Mesenchymal stem cell (in vitro differentiated cells and primary cell): Measurements from ENCODE around the gene NFATC3.
A peak's percentile ranks its signal among the peaks of the same experiment; 100 is the strongest.
"Not testable (repeated sequence)": the region's sequence is repeated elsewhere in the genome, so short reads cannot be mapped to it uniquely, and the experiment has no call there.

Experiments
- DNase-seq: peaks from one replicate; pipeline ENCODE4 v3.0.0-alpha.2; 2013
- H2AFZ ChIP-seq: one replicate; pipeline ENCODE4 v1.6.1; 2013; ENCODE audit warnings: low read depth, mild to moderate bottlenecking, control low read depth, inconsistent platforms, low read length, moderate library complexity
- H2AK5ac ChIP-seq: 2 replicates; pipeline ENCODE4 v1.6.1; 2013; ENCODE audit warnings: low read length, moderate library complexity, mild to moderate bottlenecking, inconsistent platforms; ENCODE audit not compliant: severe bottlenecking
- H2BK120ac ChIP-seq: one replicate; pipeline ENCODE4 v1.6.1; 2013; ENCODE audit warnings: low read depth, mild to moderate bottlenecking, inconsistent platforms, low read length, moderate library complexity
- H2BK12ac ChIP-seq, 2 experiments: one replicate each; pipeline ENCODE4 v1.6.1; 2013; ENCODE audit warnings: inconsistent platforms in 2 of 2, low read length in 2 of 2, mild to moderate bottlenecking in 2 of 2, moderate library complexity in 2 of 2, control low read depth in 1 of 2
- H2BK15ac ChIP-seq: one replicate; pipeline ENCODE4 v1.6.1; 2013; ENCODE audit warnings: mild to moderate bottlenecking, low read depth, inconsistent platforms; ENCODE audit not compliant: poor library complexity, severe bottlenecking
- H2BK5ac ChIP-seq: 2 replicates; pipeline ENCODE4 v1.6.1; 2013; ENCODE audit warnings: low read depth, mild to moderate bottlenecking, low read length, control low read depth, inconsistent platforms; ENCODE audit not compliant: poor library complexity, severe bottlenecking
- H3K14ac ChIP-seq, 2 experiments: one replicate each; pipeline ENCODE4 v1.6.1; 2013; ENCODE audit warnings: inconsistent platforms in 2 of 2, low read length in 2 of 2, control low read depth in 1 of 2, mild to moderate bottlenecking in 1 of 2, moderate library complexity in 1 of 2
- H3K18ac ChIP-seq, 2 experiments: one replicate each; pipeline ENCODE4 v1.6.1; 2013; ENCODE audit warnings: inconsistent platforms in 2 of 2, low read length in 2 of 2, control low read depth in 1 of 2, low read depth in 1 of 2, mild to moderate bottlenecking in 1 of 2
- H3K23ac ChIP-seq, 2 experiments: one replicate each; pipeline ENCODE4 v1.6.1; 2013; ENCODE audit warnings: inconsistent platforms in 2 of 2, low read length in 2 of 2, mild to moderate bottlenecking in 2 of 2, moderate library complexity in 2 of 2, control low read depth in 1 of 2
- H3K27ac ChIP-seq: 2 replicates; pipeline ENCODE4 v1.5.1; 2013; ENCODE audit warnings: mild to moderate bottlenecking, moderate library complexity, low read length, control low read depth, inconsistent platforms; ENCODE audit not compliant: poor library complexity, severe bottlenecking
- H3K27me3 ChIP-seq, 2 experiments: 2 replicates each; pipeline versions ENCODE4 v1.6.1 to v1.7.0; 2013; ENCODE audit warnings: low read length in 2 of 2, mild to moderate bottlenecking in 2 of 2, moderate library complexity in 2 of 2, control low read depth in 1 of 2, inconsistent platforms in 1 of 2; ENCODE audit not compliant: control insufficient read depth in 1 of 2, insufficient read depth in 1 of 2
- H3K36me3 ChIP-seq, 2 experiments: 2 replicates each; pipeline versions ENCODE4 v1.6.1 to v1.7.0; 2013; ENCODE audit warnings: low read length in 2 of 2, control low read depth in 1 of 2, inconsistent platforms in 1 of 2, low read depth in 1 of 2, mild to moderate bottlenecking in 1 of 2; ENCODE audit not compliant: insufficient read depth in 2 of 2, control insufficient read depth in 1 of 2
- H3K4ac ChIP-seq, 2 experiments: one replicate each; pipeline ENCODE4 v1.6.1; 2013; ENCODE audit warnings: inconsistent platforms in 2 of 2, low read length in 2 of 2, mild to moderate bottlenecking in 2 of 2, moderate library complexity in 2 of 2, control low read depth in 1 of 2, low read depth in 1 of 2
- H3K4me1 ChIP-seq: 2 replicates; pipeline ENCODE4 v1.6.1; 2013; ENCODE audit warnings: low read depth, low read length, control low read depth; ENCODE audit not compliant: control insufficient read depth, insufficient read depth
- H3K4me2 ChIP-seq: 2 replicates; pipeline ENCODE4 v1.6.1; 2013; ENCODE audit warnings: low read length, mild to moderate bottlenecking, inconsistent platforms; ENCODE audit not compliant: poor library complexity, severe bottlenecking
- H3K4me3 ChIP-seq, 2 experiments: 2 replicates each; pipeline versions ENCODE4 v1.5.1 to v1.7.0; 2013; ENCODE audit warnings: low read length in 2 of 2, mild to moderate bottlenecking in 2 of 2, control low read depth in 1 of 2, low read depth in 1 of 2; ENCODE audit not compliant: insufficient read depth in 1 of 2
- H3K79me1 ChIP-seq: replicated peaks from 2 replicates; pipeline ENCODE4 v1.6.1; 2013; ENCODE audit warnings: mild to moderate bottlenecking, control low read depth, low read length, inconsistent platforms; ENCODE audit not compliant: poor library complexity, severe bottlenecking
- H3K9ac ChIP-seq: 2 replicates; pipeline ENCODE4 v1.7.0; 2013; ENCODE audit warnings: mild to moderate bottlenecking, low read length, moderate library complexity
- H3K9me3 ChIP-seq: 2 replicates; pipeline ENCODE4 v1.7.0; 2013; ENCODE audit warnings: mild to moderate bottlenecking, low read length; ENCODE audit not compliant: control insufficient read depth
- H4K8ac ChIP-seq: one replicate; pipeline ENCODE4 v1.6.1; 2013; ENCODE audit warnings: inconsistent platforms, mild to moderate bottlenecking, low read length, moderate library complexity
- H4K91ac ChIP-seq: one replicate; pipeline ENCODE4 v1.6.1; 2013; ENCODE audit warnings: mild to moderate bottlenecking, low read length, inconsistent platforms
- WGBS: methylation state at CpG from one replicate; pipeline ENCODE4 v1.1.7; 2013; ENCODE audit warnings: mixed read lengths; 5-methylcytosine and 5-hydroxymethylcytosine counted together

The NFATC3 gene

GRCh38 chr16:68090130-68090529, 5.0 kb downstream of the NFATC3 start:
- Histone ChIP-seq H3K18ac (no peak overlapping the region), H3K14ac (no peak overlapping the region), H3K27ac (no peak overlapping the region), H3K4me1 (peaks cover 3% of the 10 kb centered on the region), H2BK5ac (no peak overlapping the region), H3K79me1 (peaks cover 5% of the 10 kb centered on the region), H3K27me3 (no peaks in the 10 kb centered on the region), H4K8ac (no peak overlapping the region), H2BK15ac (no peak overlapping the region), H2AFZ (no peak overlapping the region), H3K23ac (no peak overlapping the region), H2BK12ac (no peak overlapping the region), H3K4ac (no peak overlapping the region), H2AK5ac (no peak overlapping the region), H3K4me2 (no peak overlapping the region), H3K4me3 (no peak overlapping the region), H3K36me3 (no peaks in the 10 kb centered on the region), H3K9me3 (no peaks in the 10 kb centered on the region), H4K91ac (no peak overlapping the region), H3K9ac (peak overlapping the region; percentile 30), H2BK120ac (no peak overlapping the region)
- DNase-seq: no peak
- WGBS: no CpG with 5 or more reads among the region's 3 CpGs

DNA sequence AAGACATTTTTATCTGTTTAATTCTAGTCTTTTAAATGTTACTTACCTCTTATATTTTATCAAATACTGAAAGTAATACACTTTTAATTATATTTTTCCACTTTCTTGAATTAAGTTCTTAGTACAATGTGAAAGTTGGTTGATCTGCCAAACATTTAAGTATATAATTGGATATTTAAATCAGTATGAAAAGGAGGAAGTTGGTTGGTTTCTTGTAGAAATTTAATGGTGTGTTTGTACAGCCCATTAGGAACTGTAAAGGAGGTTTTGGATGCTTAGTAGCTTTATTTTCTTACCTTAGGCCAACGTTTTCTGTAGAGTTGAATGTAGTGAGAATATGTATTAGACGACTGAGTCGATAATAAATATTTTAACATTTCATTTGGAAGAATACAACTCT, 5.4 kb downstream of the NFATC3 start:
- Histone ChIP-seq H4K8ac (no peak overlapping the region), H2BK15ac (no peak overlapping the region), H4K91ac (no peak overlapping the region), H3K27ac (no peak overlapping the region), H3K4me3 (no peak overlapping the region), H3K4me1 (peaks cover 3% of the 10 kb centered on the region), H2BK120ac (no peak overlapping the region), H3K79me1 (peaks cover 8% of the 10 kb centered on the region), H3K18ac (no peak overlapping the region), H3K4me2 (no peak overlapping the region), H3K14ac (no peak overlapping the region), H3K23ac (no peak overlapping the region), H3K27me3 (no peaks in the 10 kb centered on the region), H2BK5ac (no peak overlapping the region), H3K9me3 (no peaks in the 10 kb centered on the region), H3K9ac (peak overlapping the region; percentile 30), H2BK12ac (no peak overlapping the region), H3K36me3 (no peaks in the 10 kb centered on the region), H2AFZ (no peak overlapping the region), H3K4ac (no peak overlapping the region), H2AK5ac (no peak overlapping the region)
- no CpG with 5 or more reads among the region's 3 CpGs for WGBS
- DNase-seq: no peak

DNA sequence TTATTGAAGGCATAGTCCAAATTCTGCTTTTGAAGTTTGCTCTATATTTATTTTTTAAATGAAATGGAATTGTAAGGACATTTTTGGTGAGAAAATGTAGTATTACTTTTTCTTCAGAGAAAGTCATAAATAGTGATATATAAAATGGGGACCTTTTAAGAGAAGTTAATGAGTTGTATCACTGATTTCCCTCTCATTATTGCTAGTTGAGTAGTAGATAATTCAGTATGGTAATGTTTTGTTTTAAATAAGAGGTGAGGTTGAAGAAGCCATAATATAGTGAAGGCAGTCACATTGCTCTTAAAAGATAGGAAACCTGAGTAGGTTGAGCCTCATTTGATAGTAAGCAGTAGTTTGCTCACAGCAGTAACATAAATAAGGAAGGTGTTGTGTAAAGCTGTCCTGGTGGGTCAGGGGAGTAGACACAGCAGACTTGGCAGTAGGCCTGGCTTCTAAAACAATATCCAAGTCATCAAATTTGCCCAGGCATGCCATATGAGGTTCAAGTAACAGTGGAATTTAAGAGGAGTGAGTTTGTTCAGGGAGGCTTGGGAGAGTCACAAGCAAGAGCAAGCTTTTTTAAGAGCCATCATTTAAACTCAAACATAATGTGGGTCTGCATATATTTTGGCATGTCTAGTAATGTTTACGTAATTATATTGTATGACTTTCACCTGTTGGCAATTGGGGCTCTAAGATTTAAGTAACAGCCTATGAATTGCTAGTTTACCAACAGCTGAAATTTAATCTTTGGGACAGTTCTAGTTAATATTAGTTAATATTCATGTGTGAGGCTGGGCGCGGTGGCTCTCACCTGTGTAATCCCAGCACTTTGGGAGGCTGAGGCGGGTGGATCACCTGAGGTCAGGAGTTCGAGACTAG, 6.5 kb downstream of the NFATC3 start:
- H3K4ac ChIP-seq: no peak overlapping the region
- H3K18ac ChIP-seq: no peak overlapping the region
- peak; percentile 41 for DNase-seq
- H2BK15ac ChIP-seq: no peak overlapping the region
- H4K8ac ChIP-seq: no peak overlapping the region
- peaks cover 11% of the 10 kb centered on the region for H3K79me1 ChIP-seq
- no peak overlapping the region for H2BK5ac ChIP-seq
- H3K9ac ChIP-seq: peak overlapping the region; percentile 25
- H3K14ac ChIP-seq: no peak overlapping the region
- peak overlapping the region; percentile 71 for H3K27ac ChIP-seq
- H4K91ac ChIP-seq: no peak overlapping the region
- no peak overlapping the region for H3K23ac ChIP-seq
- no peak overlapping the region for H2AK5ac ChIP-seq
- no peaks in the 10 kb centered on the region for H3K27me3 ChIP-seq
- H2BK120ac ChIP-seq: no peak overlapping the region
- no peak overlapping the region for H2BK12ac ChIP-seq
- WGBS: 97% methylated on average over 4 of the region's 5 CpGs
- H3K36me3 ChIP-seq: no peaks in the 10 kb centered on the region
- H2AFZ ChIP-seq: no peak overlapping the region
- no peak overlapping the region for H3K4me3 ChIP-seq
- H3K4me2 ChIP-seq: no peak overlapping the region
- peaks cover 3% of the 10 kb centered on the region for H3K4me1 ChIP-seq
- H3K9me3 ChIP-seq: no peaks in the 10 kb centered on the region

DNA sequence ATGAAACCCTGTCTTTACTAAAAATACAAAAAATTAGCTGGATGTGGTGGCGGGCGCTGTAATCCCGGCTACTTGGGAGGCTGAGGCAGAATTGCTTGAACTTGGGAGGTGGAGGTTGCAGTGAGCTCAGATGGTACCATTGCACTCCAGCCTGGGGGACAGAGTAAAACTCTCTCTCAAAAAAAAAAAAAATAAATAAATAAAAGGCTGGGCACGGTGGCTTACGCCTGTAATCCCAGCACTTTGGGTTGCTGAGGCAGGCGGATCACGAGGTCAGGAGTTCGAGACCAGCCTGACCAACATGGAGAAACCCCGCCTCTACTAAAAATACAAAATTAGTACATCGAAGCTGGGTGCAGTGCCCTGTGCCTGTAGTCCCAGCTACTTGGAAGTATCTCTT, 7.1 kb downstream of the NFATC3 start:
- H2BK15ac ChIP-seq, H3K9me3 ChIP-seq, H3K23ac ChIP-seq, H3K4ac ChIP-seq, H2AFZ ChIP-seq, H3K18ac ChIP-seq, H3K4me3 ChIP-seq, H4K91ac ChIP-seq, H2BK12ac ChIP-seq, DNase-seq, H3K4me1 ChIP-seq, H3K36me3 ChIP-seq, H3K4me2 ChIP-seq, H4K8ac ChIP-seq, H2BK120ac ChIP-seq, H2BK5ac ChIP-seq, H3K14ac ChIP-seq, H3K27me3 ChIP-seq: not testable (repeated sequence)
- Histone ChIP-seq H3K27ac (peak overlapping the region; percentile 71), H2AK5ac (peak overlapping the region; percentile 48), H3K9ac (peak overlapping the region; percentile 75), H3K79me1 (peaks cover 12% of the 10 kb centered on the region)
- WGBS: 96% methylated on average over 10 of the region's 10 CpGs
